ENCODE results near the gene S100B.

GRCh38 chr21:46553993-46554392 lies 50.9 kb downstream of the S100B start:
- TF ChIP-seq CTCF (IDR thresholded peaks at IDR 0.05) (no peak), POLR2A (IDR thresholded peaks at IDR 0.05) (no peak)
